Colonic mucosa (tissue), 4 donors: Measurements from ENCODE around the gene CLDN25. TPM values are rescaled to one million over a fixed set of nuclear protein-coding genes. Genes with fewer than 3 reads are reported as not detected.

Source experiments
- DNase-seq: peaks from one replicate; pipeline ENCODE4 v3.0.0-alpha.2; 2020
- H3K27ac ChIP-seq: fragments of 200-600 bp; one replicate; pipeline ENCODE4 v1.8.0; 2021
- H3K27me3 ChIP-seq: fragments of 200-600 bp; one replicate; pipeline ENCODE4 v1.8.0; 2021
- H3K36me3 ChIP-seq: fragments of 200-600 bp; one replicate; pipeline ENCODE4 v1.8.0; 2021
- H3K4me1 ChIP-seq: fragments of 200-600 bp; one replicate; pipeline ENCODE4 v1.8.0; 2021; ENCODE audit warnings: mild to moderate bottlenecking
- H3K4me3 ChIP-seq: fragments of 200-600 bp; one replicate; pipeline ENCODE4 v1.8.0; 2021
- H3K9ac ChIP-seq, 2 donors: one replicate each; pipeline ENCODE4 v1.7.0; 2013; ENCODE audit warnings: control low read depth in 2 of 2, low read depth in 2 of 2, low read length in 2 of 2
- H3K9me3 ChIP-seq: fragments of 200-600 bp; one replicate; pipeline ENCODE4 v1.8.0; 2021
- CTCF ChIP-seq: fragments of 200-600 bp; IDR thresholded peaks from one replicate; pipeline ENCODE4 v1.8.0; 2022; ENCODE audit warnings: antibody characterized with exemption, mild to moderate bottlenecking
- intact Hi-C: fragments of 100-400 bp; cut with DNase I; formaldehyde crosslinking; loops from one replicate; pipeline ENCODE4 v1.14.1; 2022
- total RNA-seq, 2 donors: library from RNA; stranded (reverse); fragmentation: NEBNext Ultra II Directional in 1 of 2; extraction: Animal tissue kit (Norgen Biotek cat#: 25700) in 1 of 2; gene quantifications; one replicate each; pipeline ENCODE4 v1.2.1, GENCODE V29; 2021
- donor health status: healthy.
- donor health status: DM: no; HTN: no; CAD: no.
- donor health status: DM: no; HTN: no; CAD: no.

The CLDN25 gene
- total RNA-seq, 2 donors from 2014 or later: not detected

DNA sequence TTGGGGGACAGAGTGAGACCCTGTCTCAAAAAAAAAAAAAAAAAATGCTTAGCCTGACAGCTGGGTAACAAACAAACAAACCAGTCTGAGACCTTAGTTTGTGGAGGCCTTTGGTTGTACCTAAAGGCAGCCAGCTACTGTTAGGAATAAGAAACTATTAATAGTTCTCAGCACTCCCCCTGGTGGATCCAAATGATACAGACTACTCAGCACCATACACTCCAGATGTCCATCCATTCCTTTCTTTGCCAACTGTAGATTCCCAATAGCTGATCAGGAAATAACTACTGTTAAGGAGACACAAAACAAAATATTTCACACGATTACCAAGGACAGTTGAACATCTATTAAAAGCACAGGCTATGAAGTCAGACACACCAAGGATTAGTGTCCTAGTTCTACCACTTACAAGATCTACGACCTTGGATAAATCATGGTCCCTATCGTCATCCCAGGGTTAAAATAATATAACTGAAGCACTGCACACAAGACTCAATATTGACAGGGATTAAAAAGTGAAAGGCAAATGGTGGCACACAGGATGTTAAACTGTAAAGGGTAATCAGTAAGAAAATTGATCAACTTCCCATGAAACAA lies 17.2 kb downstream of the CLDN25 start:
- H3K4me1 ChIP-seq: no peaks in the 10 kb centered on the region
- H3K4me3 ChIP-seq: no peak overlapping the region
- no peaks in the 10 kb centered on the region for H3K27me3 ChIP-seq
- H3K36me3 ChIP-seq: no peaks in the 10 kb centered on the region
- peak; percentile 56 for TF ChIP-seq CTCF
- H3K9me3 ChIP-seq: no peaks in the 10 kb centered on the region
- intact Hi-C loops: no loop called here
- H3K27ac ChIP-seq: no peak overlapping the region
- H3K9ac ChIP-seq: no peak overlapping the region
- DNase-seq: peak; percentile 24

- Histone ChIP-seq H3K4me1 (no peaks in the 10 kb centered on the region), H3K36me3 (peaks cover 4% of the 10 kb centered on the region), H3K27me3 (no peaks in the 10 kb centered on the region), H3K4me3 (no peak overlapping the region), H3K9ac (no peak overlapping the region), H3K27ac (no peak overlapping the region), H3K9me3 (no peaks in the 10 kb centered on the region)
- intact Hi-C loops: no loop called here
- no peak for DNase-seq
- TF ChIP-seq CTCF: no peak
These were observed 23.0 kb downstream of the CLDN25 start for GRCh38 chr11:113802621-113803020.

- Histone ChIP-seq H3K4me3 (no peak overlapping the region), H3K9me3 (no peaks in the 10 kb centered on the region), H3K27me3 (no peaks in the 10 kb centered on the region), H3K9ac (no peak overlapping the region), H3K4me1 (no peaks in the 10 kb centered on the region), H3K36me3 (peaks cover 4% of the 10 kb centered on the region), H3K27ac (no peak overlapping the region)
- TF ChIP-seq CTCF: no peak
- intact Hi-C loops: loop anchor here (5.0 kb wide), 1 partner anchor 457 kb away; no protein-coding TSS in a partner anchor
- DNase-seq: no peak
These were observed 26.0 kb downstream of the CLDN25 start for GRCh38 chr11:113805640-113806039.

DNA sequence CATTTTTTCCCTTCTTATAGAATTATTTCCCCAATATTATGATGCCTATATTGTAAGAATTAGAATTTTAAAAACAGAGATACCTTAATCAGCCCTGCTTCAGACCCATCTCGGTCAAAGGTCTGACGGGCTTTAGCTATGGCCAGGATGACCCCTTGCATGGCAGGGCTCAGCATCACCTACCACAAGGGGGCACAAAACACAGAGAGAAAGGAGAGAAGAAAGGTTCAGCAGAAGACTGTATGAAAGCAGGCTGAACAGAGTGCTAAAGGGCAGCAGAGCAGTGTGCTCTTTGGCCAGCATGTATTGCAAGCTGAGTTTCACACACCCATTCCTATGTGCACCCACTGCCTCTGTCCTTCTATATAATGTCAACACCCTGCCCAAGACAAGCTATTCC lies 26.8 kb downstream of the CLDN25 start:
- Histone ChIP-seq H3K4me3 (no peak overlapping the region), H3K36me3 (peaks cover 4% of the 10 kb centered on the region), H3K27ac (no peak overlapping the region), H3K27me3 (no peaks in the 10 kb centered on the region), H3K9me3 (no peaks in the 10 kb centered on the region), H3K4me1 (no peaks in the 10 kb centered on the region), H3K9ac (no peak overlapping the region)
- peak; percentile 26 for DNase-seq
- intact Hi-C loops: loop anchor here (5.0 kb wide), 1 partner anchor 456 kb away; no protein-coding TSS in a partner anchor
- TF ChIP-seq CTCF: peak; percentile 36

- no peak overlapping the region for H3K4me3 ChIP-seq
- no peak overlapping the region for H3K9ac ChIP-seq
- intact Hi-C loops: loop anchor here (5.0 kb wide), 1 partner anchor 453 kb away; no protein-coding TSS in a partner anchor
- no peaks in the 10 kb centered on the region for H3K9me3 ChIP-seq
- H3K27ac ChIP-seq: no peak overlapping the region
- TF ChIP-seq CTCF: no peak
- no peak for DNase-seq
- no peaks in the 10 kb centered on the region for H3K27me3 ChIP-seq
- no peaks in the 10 kb centered on the region for H3K4me1 ChIP-seq
- H3K36me3 ChIP-seq: no peaks in the 10 kb centered on the region
These were observed 29.3 kb downstream of the CLDN25 start for GRCh38 chr11:113808931-113809330.
